Skin of body (tissue), 3 donors: Measurements from ENCODE around the gene RXFP1. TPM values are rescaled to one million over a fixed set of nuclear protein-coding genes. Genes with fewer than 3 reads are reported as not detected.

Experiments used
- DNase-seq: peaks from one replicate; lab custom pipeline; 2025; lab: John Stamatoyannopoulos, UW
- small RNA-seq: library from RNA; depleted of rRNA; stranded (forward); fragments of <200 nt; gene quantifications from one replicate; pipeline ENCODE3, GENCODE V24; 2014; ENCODE audit warnings: low replicate concordance
- total RNA-seq: library from RNA; depleted of rRNA; stranded (reverse); fragments of >200 nt; gene quantifications from one replicate; pipeline ENCODE4 v1.2.3, GENCODE V29; 2014

Gene RXFP1
- total RNA-seq, 1 donor from 2014 or later = 0.39 TPM

DNA sequence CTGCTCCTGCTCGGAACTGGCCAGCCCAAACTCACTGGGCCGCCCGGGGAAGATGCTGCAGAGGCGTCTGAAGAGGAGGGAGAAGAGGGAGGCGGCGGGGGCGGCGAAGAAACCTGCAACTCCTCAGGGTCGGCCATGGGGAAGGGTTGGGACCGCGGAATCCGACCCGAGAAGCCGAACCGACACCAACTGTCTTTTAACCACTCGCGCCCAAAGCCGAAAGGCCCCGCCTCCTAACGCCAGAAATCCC, 149.9 kb downstream of the RXFP1 start, which contains the start of gene C4orf46:
Gene C4orf46 (minus strand): TSS at position 223 of the 250 bp plus-strand sequence. CDS start 86 bp downstream, at position 137.
- DNase-seq = no peak

- peak; percentile 99 for DNase-seq
Measured at GRCh38 chr4:158671915-158672806, 150.5 kb downstream of the RXFP1 start, which contains the start of gene ETFDH. Gene ETFDH, plus strand, starts transcription at chr4:158672296. Its CDS starts 161 bp downstream, at chr4:158672457.

DNA sequence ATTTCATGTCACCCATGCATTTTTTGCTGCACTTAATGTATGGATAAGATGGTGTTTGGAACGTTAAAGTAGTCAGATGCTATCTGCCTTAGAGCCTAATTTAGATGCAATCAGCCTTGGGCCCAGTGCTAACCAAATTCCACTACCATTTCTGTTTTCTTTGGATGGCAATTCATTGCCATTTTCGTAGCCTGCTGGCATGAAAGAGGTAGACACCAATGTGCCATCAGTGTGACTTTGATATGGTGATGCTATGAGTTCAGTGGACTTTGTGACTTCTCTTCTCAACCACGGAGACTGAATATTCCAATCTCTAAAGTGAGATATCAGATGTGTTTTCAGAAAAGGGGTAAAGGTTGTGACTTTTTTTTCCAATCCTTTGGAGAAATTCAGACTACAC, 152.0 kb downstream of the RXFP1 start:
- DNase-seq = no peak

DNA sequence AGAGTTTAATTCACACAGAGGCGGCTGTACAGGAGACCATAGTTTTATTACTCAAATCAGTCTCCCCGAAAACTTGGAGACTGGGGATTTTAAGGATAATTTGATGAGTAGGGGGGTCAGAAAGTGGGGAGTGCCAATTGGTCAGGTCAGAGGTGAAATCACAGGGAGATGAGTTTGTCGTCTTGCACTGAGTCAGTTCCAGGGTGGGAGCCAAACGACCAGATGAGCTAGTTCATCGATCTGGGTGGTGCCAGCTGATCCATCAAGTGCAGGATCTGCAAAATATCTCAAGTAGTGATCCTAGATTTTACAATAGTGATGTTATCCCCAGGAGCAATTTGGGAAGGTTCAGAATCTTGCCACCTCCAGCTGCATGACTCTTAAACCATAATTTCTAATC, 154.4 kb downstream of the RXFP1 start:
- no peak for DNase-seq

- no peak for DNase-seq
Measured at GRCh38 chr4:158678767-158679166, 157.1 kb downstream of the RXFP1 start.

DNA sequence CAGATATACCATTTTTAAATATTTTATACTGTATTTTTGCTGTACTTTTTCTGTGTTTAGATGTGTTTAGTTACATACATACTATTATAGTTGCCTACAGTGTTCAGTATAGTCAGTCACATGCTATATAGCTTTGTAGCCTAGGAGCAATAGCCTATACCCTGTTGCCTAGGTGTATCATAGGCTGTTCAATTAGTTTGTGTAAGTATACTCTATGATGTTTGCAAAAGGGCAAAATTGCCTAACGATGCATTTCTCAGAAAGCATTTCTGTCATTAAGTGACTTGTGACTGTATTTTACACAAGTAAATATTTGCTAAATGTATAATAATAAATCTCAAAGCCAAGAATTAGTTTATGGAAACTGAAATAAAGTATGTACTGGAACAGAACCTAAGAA, 159.9 kb downstream of the RXFP1 start:
- no peak for DNase-seq

DNA sequence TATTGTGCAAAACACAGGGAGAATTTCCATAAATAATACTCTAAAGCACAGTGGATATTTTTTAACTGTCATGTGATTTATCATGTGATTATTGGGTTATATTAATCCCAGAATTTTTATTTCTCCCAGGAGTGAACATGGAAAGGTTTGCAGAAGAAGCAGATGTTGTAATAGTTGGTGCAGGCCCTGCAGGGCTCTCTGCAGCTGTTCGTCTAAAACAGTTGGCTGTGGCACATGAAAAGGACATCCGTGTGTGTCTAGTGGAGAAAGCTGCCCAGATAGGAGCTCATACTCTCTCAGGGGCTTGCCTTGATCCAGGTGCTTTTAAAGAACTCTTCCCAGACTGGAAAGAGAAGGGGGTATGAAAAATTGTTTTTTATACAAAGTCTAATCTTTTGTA, 160.4 kb downstream of the RXFP1 start:
- no peak for DNase-seq

- DNase-seq = no peak
Measured at GRCh38 chr4:158688813-158689212, 167.1 kb downstream of the RXFP1 start.

Small RNA genes lying within 50 kb of the gene (small RNA-seq; reads per million reads assigned to genes)
- gene RF00012 = not detected

Other genes with a start within 250 kb of the RXFP1 start
- 18.4 TPM for gene C4orf46, start 150.0 kb downstream of the RXFP1 start, total RNA-seq
- 42.4 TPM for gene ETFDH, start 150.4 kb downstream of the RXFP1 start, total RNA-seq
- gene PPID, start 201.5 kb downstream of the RXFP1 start, total RNA-seq = 26.8 TPM
- gene FNIP2, start 247.1 kb downstream of the RXFP1 start, total RNA-seq = 35.8 TPM